Hematopoietic multipotent progenitor cell treated with erythropoietin and hydrocortisone succinate and interleukin-3 and kit ligand, for 15 days (in vitro differentiated cells): Measurements from ENCODE around the gene MTERF4.

ENCODE experiments used
- DNase-seq: peaks from one replicate; pipeline ENCODE4 v3.0.0-alpha.2; 2015; ENCODE audit warnings: low spot score

The MTERF4 gene

GRCh38 chr2:241088376-241088775, 13.7 kb downstream of the MTERF4 start:
- DNase-seq = no peak

- no peak for DNase-seq
These were observed 14.4 kb downstream of the MTERF4 start for GRCh38 chr2:241087420-241088268.

GRCh38 chr2:241084856-241085444, 17.1 kb downstream of the MTERF4 start:
- DNase-seq = no peak

GRCh38 chr2:241083091-241083415, 19.0 kb downstream of the MTERF4 start:
- DNase-seq = no peak

- no peak for DNase-seq
These were observed 19.6 kb downstream of the MTERF4 start for GRCh38 chr2:241082341-241083090.

GRCh38 chr2:241081643-241082340, 20.3 kb downstream of the MTERF4 start:
- DNase-seq = no peak

- DNase-seq = no peak
These were observed 20.9 kb downstream of the MTERF4 start for GRCh38 chr2:241081190-241081642.

GRCh38 chr2:241080405-241081189, 21.5 kb downstream of the MTERF4 start:
- no peak for DNase-seq

- no peak for DNase-seq
These were observed 27.1 kb downstream of the MTERF4 start for GRCh38 chr2:241074901-241075540.

GRCh38 chr2:241074065-241074818, 27.8 kb downstream of the MTERF4 start:
- DNase-seq = no peak

- DNase-seq = no peak
These were observed 28.7 kb downstream of the MTERF4 start for GRCh38 chr2:241073166-241074064.

GRCh38 chr2:241072553-241073165, 29.4 kb downstream of the MTERF4 start:
- no peak for DNase-seq

- DNase-seq = no peak
These were observed 29.9 kb downstream of the MTERF4 start for GRCh38 chr2:241072151-241072550.

- DNase-seq = no peak
These were observed 30.4 kb downstream of the MTERF4 start for GRCh38 chr2:241071677-241072111.

GRCh38 chr2:241070811-241071676, 31.0 kb downstream of the MTERF4 start:
- DNase-seq = no peak

GRCh38 chr2:241070361-241070760, 31.7 kb downstream of the MTERF4 start:
- DNase-seq = no peak

GRCh38 chr2:241069821-241070281, 32.2 kb downstream of the MTERF4 start:
- no peak for DNase-seq
